Measurements from ENCODE around the gene EHMT1. TPM values are rescaled to one million over a fixed set of nuclear protein-coding genes. Genes with fewer than 3 reads are reported as not detected.

Gene EHMT1
- total and polyA plus RNA-seq, 10 of the 15 experiments (the other 5 are each of a cell fraction or from before 2014, with no cell fraction given) = 2.9 to 100 (median 48.1) TPM

DNA sequence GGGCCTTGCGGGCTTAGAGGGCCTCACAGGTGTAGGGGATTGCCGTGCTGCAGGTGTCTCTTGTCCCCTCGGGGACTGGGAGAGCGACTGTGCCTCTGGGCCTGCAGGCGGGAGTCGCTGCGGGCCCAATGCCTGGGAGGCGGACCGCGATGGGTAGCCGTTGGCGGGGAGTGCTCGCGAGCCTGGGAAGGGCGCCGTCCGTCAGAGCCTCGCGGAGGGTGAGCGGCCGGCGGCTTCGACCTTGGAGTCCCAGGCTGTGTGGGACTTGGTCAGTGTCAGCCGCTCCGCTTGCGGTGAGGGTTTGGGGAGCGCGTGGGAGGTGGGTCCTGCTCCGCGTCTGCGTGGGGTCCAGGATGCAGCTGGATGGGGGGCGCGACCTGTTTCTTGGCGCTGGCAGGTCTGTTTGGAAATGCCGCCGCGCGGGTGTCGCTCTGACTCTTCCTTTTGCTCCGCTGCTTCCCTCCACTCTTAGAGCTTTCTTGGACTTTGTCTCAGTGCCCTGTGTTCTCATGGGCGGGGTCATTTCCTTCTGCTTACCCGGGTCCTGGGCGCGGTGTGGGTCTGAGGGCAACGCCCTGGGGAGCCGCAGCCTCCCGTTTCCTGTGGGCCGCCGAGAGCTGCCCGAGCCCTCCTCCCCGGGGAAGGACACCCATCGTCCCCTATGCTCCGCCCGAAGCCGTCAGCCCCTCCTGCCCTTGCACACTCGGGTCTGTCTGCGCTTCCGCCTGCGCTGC lies 169.9 kb downstream of the EHMT1 start (continued):
- TF ChIP-seq SREBF2 (IDR thresholded peaks at IDR 0.05; ENCODE audit: low read length) (no peak), POU2F2 (IDR thresholded peaks at IDR 0.05; ENCODE audit: borderline replicate concordance, low read depth, low read length) (no peak), LARP7 (IDR thresholded peaks at IDR 0.05) (no peak), KAT2A (conservative IDR thresholded peaks at IDR 0.05; ENCODE audit: control insufficient read depth, low read depth, low read length) (no peak)
- TF ChIP-seq, protein P1, sequence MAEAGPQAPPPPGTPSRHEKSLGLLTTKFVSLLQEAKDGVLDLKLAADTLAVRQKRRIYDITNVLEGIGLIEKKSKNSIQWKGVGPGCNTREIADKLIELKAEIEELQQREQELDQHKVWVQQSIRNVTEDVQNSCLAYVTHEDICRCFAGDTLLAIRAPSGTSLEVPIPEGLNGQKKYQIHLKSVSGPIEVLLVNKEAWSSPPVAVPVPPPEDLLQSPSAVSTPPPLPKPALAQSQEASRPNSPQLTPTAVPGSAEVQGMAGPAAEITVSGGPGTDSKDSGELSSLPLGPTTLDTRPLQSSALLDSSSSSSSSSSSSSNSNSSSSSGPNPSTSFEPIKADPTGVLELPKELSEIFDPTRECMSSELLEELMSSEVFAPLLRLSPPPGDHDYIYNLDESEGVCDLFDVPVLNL (IDR thresholded peaks at IDR 0.05; ENCODE audit: low read depth, low read length) = no peak

DNA sequence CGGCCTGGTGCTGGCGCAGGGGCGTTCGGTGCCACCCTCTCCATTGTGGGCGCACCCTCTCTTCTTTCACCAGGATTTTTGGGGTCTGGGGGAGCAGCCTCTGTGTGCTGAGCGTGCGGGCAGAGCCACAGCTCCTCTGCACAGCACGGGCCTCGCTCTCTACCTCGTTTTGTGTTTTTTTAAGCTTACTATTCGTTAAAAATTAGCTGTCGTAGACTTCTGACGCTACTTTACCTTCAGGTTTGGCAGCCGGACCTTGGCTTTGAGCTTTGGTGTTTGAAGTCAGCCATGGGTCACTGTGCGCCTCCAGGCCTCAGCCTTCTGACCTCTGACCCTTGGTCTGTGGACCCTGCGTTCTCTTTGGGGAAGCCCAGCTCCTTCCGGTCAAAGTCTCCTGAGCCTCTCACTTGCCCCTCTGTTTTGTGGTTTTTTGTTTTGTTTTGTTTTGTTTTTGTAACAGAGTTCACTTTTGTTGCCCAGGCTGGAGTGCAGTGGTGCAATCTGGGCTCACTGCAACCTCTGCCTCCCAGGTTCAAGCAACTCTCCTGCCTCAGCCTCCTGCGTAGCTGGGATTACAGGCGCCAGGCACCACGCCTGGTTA lies 170.6 kb downstream of the EHMT1 start:
- Histone ChIP-seq H3K4me3 (no peak overlapping the region), H3K36me3 (ENCODE audit: control insufficient read depth in 2 of 2, insufficient read depth in 2 of 2, low read length in 1 of 2) (peaks cover 25 to 34% of the 10 kb centered on the region in 2 experiments), H4K20me1 (ENCODE audit: control insufficient read depth, insufficient read depth) (no peaks in the 10 kb centered on the region), H3K4me1 (ENCODE audit: control insufficient read depth, insufficient read depth, low read length) (no peaks in the 10 kb centered on the region), H2AFZ (ENCODE audit: control insufficient read depth, low read depth, low read length) (no peak overlapping the region), H3K27me3 (replicated peaks in 1 of 2; ENCODE audit: control insufficient read depth in 2 of 2, insufficient read depth in 2 of 2, low read length in 1 of 2) (no peaks in the 10 kb centered on the region), H3K27ac (ENCODE audit: control insufficient read depth, insufficient read depth) (no peak overlapping the region), H3K4me2 (ENCODE audit: control insufficient read depth, insufficient read depth) (no peak overlapping the region), H3K9ac (ENCODE audit: control insufficient read depth, insufficient read depth, low read length) (no peak overlapping the region), H3K9me3 (replicated peaks; ENCODE audit: control insufficient read depth, insufficient read depth, low read length) (no peaks in the 10 kb centered on the region; the same call in 2 of the 3 replicates), H3K79me2 (ENCODE audit: control insufficient read depth, insufficient read depth, low read length) (no peaks in the 10 kb centered on the region)
- ChIA-PET SMC1A (ENCODE audit: uncharacterized antibody, unreplicated experiment) (interaction anchor here (1.4 kb wide), 1 partner anchor 13 kb away, joined by 4 read pairs; no protein-coding TSS in a partner anchor), POLR2A (no interaction called here), RAD21 (ENCODE audit: unreplicated experiment) (no interaction called here), CTCF (no interaction called here)
- intact Hi-C loops (cut with micrococcal nuclease; ENCODE audit: unreplicated experiment) (no loop called here), in situ Hi-C loops (cut with MboI) (no loop called here)
- 89% methylated on average over 20 of the region's 20 CpGs for WGBS (ENCODE audit: insufficient coverage, insufficient replicate concordance, low lambda C conversion rate, missing lambda C conversion rate)
- no peak for DNase-seq (ENCODE audit: low read depth, low spot score)
- TF ChIP-seq, protein P2, sequence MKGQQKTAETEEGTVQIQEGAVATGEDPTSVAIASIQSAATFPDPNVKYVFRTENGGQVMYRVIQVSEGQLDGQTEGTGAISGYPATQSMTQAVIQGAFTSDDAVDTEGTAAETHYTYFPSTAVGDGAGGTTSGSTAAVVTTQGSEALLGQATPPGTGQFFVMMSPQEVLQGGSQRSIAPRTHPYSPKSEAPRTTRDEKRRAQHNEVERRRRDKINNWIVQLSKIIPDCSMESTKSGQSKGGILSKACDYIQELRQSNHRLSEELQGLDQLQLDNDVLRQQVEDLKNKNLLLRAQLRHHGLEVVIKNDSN (IDR thresholded peaks at IDR 0.05; ENCODE audit: borderline replicate concordance, extremely low read length, insufficient read depth, low read depth, low read length) = no peak
- TF ChIP-seq ZNF24 (IDR thresholded peaks at IDR 0.05) = no peak
- TF ChIP-seq BRCA1 (IDR thresholded peaks at IDR 0.05; ENCODE audit: low read depth, low read length) = no peak
- no peak for TF ChIP-seq MXI1 (IDR thresholded peaks at IDR 0.05; ENCODE audit: low read depth, low read length)
- TF ChIP-seq TARDBP (IDR thresholded peaks at IDR 0.05; ENCODE audit: borderline replicate concordance) = no peak
- no peak for TF ChIP-seq SPI1 (IDR thresholded peaks at IDR 0.05; ENCODE audit: borderline replicate concordance, insufficient read depth, low read depth, low read length)
- TF ChIP-seq STAT3 (IDR thresholded peaks at IDR 0.05; ENCODE audit: low read depth, low read length) = no peak
- TF ChIP-seq ZZZ3 (IDR thresholded peaks at IDR 0.05; ENCODE audit: control insufficient read depth, insufficient read length, low read depth) = no peak
- TF ChIP-seq ZNF207 (IDR thresholded peaks at IDR 0.05; ENCODE audit: borderline replicate concordance) = no peak
- no peak for TF ChIP-seq RFX5 (IDR thresholded peaks at IDR 0.05; ENCODE audit: low read depth, low read length)
- no peak for TF ChIP-seq MTA2 (IDR thresholded peaks at IDR 0.05; ENCODE audit: low read depth)
- no peak for TF ChIP-seq NFXL1 (IDR thresholded peaks at IDR 0.05; ENCODE audit: borderline replicate concordance)
- TF ChIP-seq YBX1 (IDR thresholded peaks at IDR 0.05) = no peak
- no peak for ATAC-seq
- BruUV-seq (replicated peaks) = no TSS peak
- FAIRE-seq = no peak

Measured in GM12878 (cell line).